Lower lobe of right lung (tissue), 2 donors: Measurements from ENCODE around the gene OSBPL3. TPM values are rescaled to one million over a fixed set of nuclear protein-coding genes. Genes with fewer than 3 reads are reported as not detected.

Experiments used
- ATAC-seq, 2 donors: fragments of 200-7000 bp; cut with Tn5 transposase; one replicate each; pipeline ENCODE4 v1.9.1; 2020 to 2022; ENCODE audit warnings: mild to moderate bottlenecking in 2 of 2, moderate library complexity in 2 of 2
- DNase-seq: peaks from one replicate; pipeline ENCODE4 v3.0.0-alpha.2; 2020
- H3K27ac ChIP-seq: fragments of 200-600 bp; one replicate; pipeline ENCODE4 v1.8.0; 2022
- H3K27me3 ChIP-seq: fragments of 200-600 bp; one replicate; pipeline ENCODE4 v1.8.0; 2022; ENCODE audit warnings: low read depth
- H3K36me3 ChIP-seq: fragments of 200-600 bp; one replicate; pipeline ENCODE4 v1.8.0; 2022; ENCODE audit warnings: mild to moderate bottlenecking
- H3K4me1 ChIP-seq: fragments of 200-600 bp; one replicate; pipeline ENCODE4 v1.8.0; 2022
- H3K4me3 ChIP-seq: fragments of 200-600 bp; one replicate; pipeline ENCODE4 v1.8.0; 2022; ENCODE audit warnings: mild to moderate bottlenecking
- H3K9me3 ChIP-seq: fragments of 200-600 bp; one replicate; pipeline ENCODE4 v1.8.0; 2022
- CTCF ChIP-seq: fragments of 200-600 bp; IDR thresholded peaks from one replicate; pipeline ENCODE4 v1.8.0; 2022; ENCODE audit warnings: antibody characterized with exemption, mild to moderate bottlenecking
- intact Hi-C: fragments of 100-400 bp; cut with DNase I; formaldehyde crosslinking; loops from one replicate; pipeline ENCODE4 v1.11.0; 2022
- total RNA-seq: library from RNA; stranded (reverse); fragmentation: NEBNext Ultra II Directional; extraction: Animal tissue kit (Norgen Biotek cat#: 25700); gene quantifications from one replicate; pipeline ENCODE4 v1.2.1, GENCODE V29; 2021
- donor health status: DM: no; HTN: yes; CAD: no; lungs with severe emphysema.

Gene OSBPL3
- total RNA-seq, 1 donor from 2014 or later, result 24.9 TPM

GRCh38 chr7:24778543-24779282 is 201.3 kb downstream of the OSBPL3 start:
- Histone ChIP-seq H3K4me1 (peaks cover 4% of the 10 kb centered on the region), H3K9me3 (no peaks in the 10 kb centered on the region), H3K4me3 (no peak overlapping the region), H3K27ac (no peak overlapping the region), H3K36me3 (no peaks in the 10 kb centered on the region), H3K27me3 (no peaks in the 10 kb centered on the region)
- TF ChIP-seq CTCF, result no peak
- peak; percentile 69 for DNase-seq
- intact Hi-C loops, result no loop called here
- peak; percentile 71 to 72 for ATAC-seq

GRCh38 chr7:24777806-24778205 is 202.2 kb downstream of the OSBPL3 start:
- H3K4me1 ChIP-seq, result peaks cover 4% of the 10 kb centered on the region
- TF ChIP-seq CTCF, result no peak
- no peaks in the 10 kb centered on the region for H3K36me3 ChIP-seq
- H3K4me3 ChIP-seq, result no peak overlapping the region
- DNase-seq, result no peak
- intact Hi-C loops, result no loop called here
- no peak for ATAC-seq
- no peaks in the 10 kb centered on the region for H3K9me3 ChIP-seq
- H3K27ac ChIP-seq, result no peak overlapping the region
- H3K27me3 ChIP-seq, result no peaks in the 10 kb centered on the region

- H3K36me3 ChIP-seq, result no peaks in the 10 kb centered on the region
- H3K27me3 ChIP-seq, result no peaks in the 10 kb centered on the region
- no peaks in the 10 kb centered on the region for H3K9me3 ChIP-seq
- DNase-seq (no peak), ATAC-seq (no peak)
- no peak overlapping the region for H3K27ac ChIP-seq
- no peak for TF ChIP-seq CTCF
- no peak overlapping the region for H3K4me3 ChIP-seq
- intact Hi-C loops, result no loop called here
- H3K4me1 ChIP-seq, result no peaks in the 10 kb centered on the region
Observed at GRCh38 chr7:24773646-24774045, 206.3 kb downstream of the OSBPL3 start.

GRCh38 chr7:24769851-24770250 is 210.1 kb downstream of the OSBPL3 start:
- intact Hi-C loops, result no loop called here
- no peaks in the 10 kb centered on the region for H3K4me1 ChIP-seq
- H3K4me3 ChIP-seq, result no peak overlapping the region
- DNase-seq (no peak), ATAC-seq (no peak)
- H3K27me3 ChIP-seq, result no peaks in the 10 kb centered on the region
- H3K36me3 ChIP-seq, result no peaks in the 10 kb centered on the region
- H3K9me3 ChIP-seq, result no peaks in the 10 kb centered on the region
- TF ChIP-seq CTCF, result no peak
- H3K27ac ChIP-seq, result no peak overlapping the region

- intact Hi-C loops, result no loop called here
- Histone ChIP-seq H3K27ac (no peak overlapping the region), H3K4me3 (no peak overlapping the region), H3K9me3 (no peaks in the 10 kb centered on the region), H3K4me1 (no peaks in the 10 kb centered on the region), H3K27me3 (no peaks in the 10 kb centered on the region), H3K36me3 (no peaks in the 10 kb centered on the region)
- DNase-seq (no peak), ATAC-seq (no peak)
- no peak for TF ChIP-seq CTCF
Observed at GRCh38 chr7:24769014-24769830, 210.8 kb downstream of the OSBPL3 start.
